Smooth muscle cell of the brain vasculature (primary cell): ENCODE results near the gene ERMARD.

Experiments
- DNase-seq: peaks from one replicate; pipeline ENCODE4 v3.0.0-alpha.2; 2012; ENCODE audit warnings: low read depth, low spot score

ERMARD gene

GRCh38 chr6:169825558-169826225 lies 74.3 kb downstream of the ERMARD start:
- no peak for DNase-seq

GRCh38 chr6:169826697-169827096 lies 75.3 kb downstream of the ERMARD start:
- DNase-seq = no peak

- DNase-seq = no peak
Observed at GRCh38 chr6:169827290-169827717, 75.9 kb downstream of the ERMARD start.

- DNase-seq = no peak
Observed at GRCh38 chr6:169828176-169828575, 76.8 kb downstream of the ERMARD start.

- DNase-seq = no peak
Observed at GRCh38 chr6:169829786-169830185, 78.4 kb downstream of the ERMARD start.

- no peak for DNase-seq
Observed at GRCh38 chr6:169830876-169831275, 79.5 kb downstream of the ERMARD start.
